Measurements from ENCODE around the gene ENTREP3.

GRCh38 chr1:155251566-155251965 lies 3.7 kb downstream of the ENTREP3 start:
- TF ChIP-seq CTCF (IDR thresholded peaks at IDR 0.05), result no peak
- no peak for TF ChIP-seq POLR2AphosphoS5 (IDR thresholded peaks at IDR 0.05)

Data from stomach (tissue), 4 donors.